ENCODE measurements around the gene TXNRD2. TPM values are rescaled to one million over a fixed set of nuclear protein-coding genes. Genes with fewer than 3 reads are reported as not detected.

Gene TXNRD2
- total RNA-seq, 1 experiment from 2014 or later: 23.0 TPM

- Histone ChIP-seq H3K9ac (ENCODE audit: low read length) (no peak overlapping the region), H3K27me3 (ENCODE audit: low read length) (no peaks in the 10 kb centered on the region), H3K27ac (ENCODE audit: low read length) (no peak overlapping the region)
These were observed 44.4 kb upstream of the TXNRD2 start for GRCh38 chr22:19986011-19986409.

DNA sequence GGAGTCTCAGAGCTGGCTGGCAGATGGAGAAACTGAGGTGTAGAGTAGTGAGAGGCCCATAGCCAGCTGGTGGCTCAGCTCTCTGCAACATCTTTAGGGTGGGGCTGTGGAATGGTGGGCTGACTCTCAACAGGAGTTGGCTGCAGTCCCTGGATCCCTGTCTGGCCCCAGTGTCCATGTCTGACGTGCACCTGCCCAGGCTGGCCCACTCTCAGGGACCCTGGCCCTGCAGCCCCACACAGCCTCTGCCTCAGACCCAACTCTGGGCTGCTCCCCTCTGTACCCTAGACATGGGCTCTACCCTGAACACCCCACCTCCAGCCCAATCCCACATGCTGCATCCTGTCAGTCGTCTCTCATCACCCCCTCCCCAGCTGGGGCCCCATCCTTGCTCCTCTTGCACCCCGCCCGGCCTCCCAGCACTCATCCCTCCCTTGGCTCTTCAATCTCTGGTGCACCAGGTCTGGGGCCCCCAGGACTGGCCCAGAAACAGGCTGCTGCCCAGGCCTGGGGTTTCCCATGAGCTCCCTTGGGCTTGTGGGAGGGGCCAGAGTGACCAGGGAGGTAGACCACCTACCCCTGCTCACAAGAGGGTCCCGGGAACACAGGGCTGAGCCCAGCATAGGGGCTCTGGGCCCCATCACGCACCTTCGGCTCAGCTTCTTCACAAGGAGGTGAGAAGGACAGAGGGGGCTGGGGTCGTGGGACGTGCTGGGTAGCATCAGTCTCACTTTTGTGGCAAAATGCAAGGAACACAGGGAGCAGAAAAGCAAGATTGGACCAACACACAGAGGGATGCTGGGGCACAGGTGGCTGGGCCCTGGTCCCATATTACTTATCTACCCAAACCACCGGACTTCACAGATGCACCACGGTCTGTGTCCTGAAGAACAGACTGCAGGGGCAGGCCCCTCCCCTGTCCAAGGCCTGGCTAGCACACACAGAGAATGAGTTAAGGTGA lies 43.5 kb upstream of the TXNRD2 start:
- H3K4me2 ChIP-seq (ENCODE audit: low read length): no peak overlapping the region
- no TSS peak for BruUV-seq (replicated peaks)
- peaks cover 18% of the 10 kb centered on the region for H3K4me1 ChIP-seq (ENCODE audit: insufficient read depth, low read length)
- ATAC-seq: no peak
- H3K27ac ChIP-seq (ENCODE audit: low read length): no peak overlapping the region
- intact Hi-C loops (cut with micrococcal nuclease): no loop called here
- H3K36me3 ChIP-seq (ENCODE audit: low read depth, low read length): no peaks in the 10 kb centered on the region
- no peaks in the 10 kb centered on the region for H3K27me3 ChIP-seq (ENCODE audit: low read length)
- no peak overlapping the region for H2AFZ ChIP-seq (ENCODE audit: low read length)
- no peaks in the 10 kb centered on the region for H3K79me2 ChIP-seq (ENCODE audit: low read length)
- TF ChIP-seq, protein P1, sequence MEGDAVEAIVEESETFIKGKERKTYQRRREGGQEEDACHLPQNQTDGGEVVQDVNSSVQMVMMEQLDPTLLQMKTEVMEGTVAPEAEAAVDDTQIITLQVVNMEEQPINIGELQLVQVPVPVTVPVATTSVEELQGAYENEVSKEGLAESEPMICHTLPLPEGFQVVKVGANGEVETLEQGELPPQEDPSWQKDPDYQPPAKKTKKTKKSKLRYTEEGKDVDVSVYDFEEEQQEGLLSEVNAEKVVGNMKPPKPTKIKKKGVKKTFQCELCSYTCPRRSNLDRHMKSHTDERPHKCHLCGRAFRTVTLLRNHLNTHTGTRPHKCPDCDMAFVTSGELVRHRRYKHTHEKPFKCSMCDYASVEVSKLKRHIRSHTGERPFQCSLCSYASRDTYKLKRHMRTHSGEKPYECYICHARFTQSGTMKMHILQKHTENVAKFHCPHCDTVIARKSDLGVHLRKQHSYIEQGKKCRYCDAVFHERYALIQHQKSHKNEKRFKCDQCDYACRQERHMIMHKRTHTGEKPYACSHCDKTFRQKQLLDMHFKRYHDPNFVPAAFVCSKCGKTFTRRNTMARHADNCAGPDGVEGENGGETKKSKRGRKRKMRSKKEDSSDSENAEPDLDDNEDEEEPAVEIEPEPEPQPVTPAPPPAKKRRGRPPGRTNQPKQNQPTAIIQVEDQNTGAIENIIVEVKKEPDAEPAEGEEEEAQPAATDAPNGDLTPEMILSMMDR (conservative IDR thresholded peaks at IDR 0.05; ENCODE audit: low read depth, low read length): no peak
- TF ChIP-seq EZH2phosphoT487 (IDR thresholded peaks at IDR 0.05; ENCODE audit: borderline replicate concordance, low read length): no peak
- TF ChIP-seq EZH2 (IDR thresholded peaks at IDR 0.05; ENCODE audit: low read length, unreplicated experiment): no peak
- ChIA-PET POLR2A (ENCODE audit: unreplicated experiment) (no interaction called here), CTCF (interaction anchor here (1.2 kb wide), 1 partner anchor 31 kb away, joined by 4 read pairs; no protein-coding TSS in a partner anchor)
- no peak overlapping the region for H3K4me3 ChIP-seq (ENCODE audit: low read length)
- no peaks in the 10 kb centered on the region for H3K9me3 ChIP-seq (ENCODE audit: low read length)
- no peaks in the 10 kb centered on the region for H3F3A ChIP-seq (ENCODE audit: low read length, unreplicated experiment)
- H3K9me2 ChIP-seq (replicated peaks; ENCODE audit: low read length): no peaks in the 10 kb centered on the region
- no peak overlapping the region for H3K9ac ChIP-seq (ENCODE audit: low read length)
- DNase-seq: no peak
- H4K20me1 ChIP-seq (ENCODE audit: low read length): no peaks in the 10 kb centered on the region

More at GRCh38 chr22:19986011-19986409, 44.4 kb upstream of the TXNRD2 start:
- CTCF ChIA-PET: interaction anchor here (1.2 kb wide), 1 partner anchor 32 kb away, joined by 4 read pairs; no protein-coding TSS in a partner anchor
- H2AFZ ChIP-seq (ENCODE audit: low read length): no peak overlapping the region
- H4K20me1 ChIP-seq (ENCODE audit: low read length): no peaks in the 10 kb centered on the region
- POLR2A ChIA-PET (ENCODE audit: unreplicated experiment): no interaction called here
- intact Hi-C loops (cut with micrococcal nuclease): loop anchor here (1.0 kb wide), 1 partner anchor 42 kb away; no protein-coding TSS in a partner anchor
- peak overlapping the region; percentile 82 for H3K4me2 ChIP-seq (ENCODE audit: low read length)
- H3F3A ChIP-seq (ENCODE audit: low read length, unreplicated experiment): no peaks in the 10 kb centered on the region
- BruUV-seq (replicated peaks): no TSS peak
- TF ChIP-seq EZH2phosphoT487 (IDR thresholded peaks at IDR 0.05; ENCODE audit: borderline replicate concordance, low read length) (no peak), EZH2 (IDR thresholded peaks at IDR 0.05; ENCODE audit: low read length, unreplicated experiment) (no peak)
- TF ChIP-seq, protein P1 (conservative IDR thresholded peaks at IDR 0.05; ENCODE audit: low read depth, low read length): no peak
- ATAC-seq: no peak
- peaks cover 18% of the 10 kb centered on the region for H3K4me1 ChIP-seq (ENCODE audit: insufficient read depth, low read length)
- no peaks in the 10 kb centered on the region for H3K9me2 ChIP-seq (replicated peaks; ENCODE audit: low read length)
- H3K9me3 ChIP-seq (ENCODE audit: low read length): no peaks in the 10 kb centered on the region
- no peaks in the 10 kb centered on the region for H3K79me2 ChIP-seq (ENCODE audit: low read length)
- no peaks in the 10 kb centered on the region for H3K36me3 ChIP-seq (ENCODE audit: low read depth, low read length)
- DNase-seq: no peak
- H3K4me3 ChIP-seq (ENCODE audit: low read length): peak overlapping the region; percentile 78

All from PC-3 (cell line).